PC-3 (cell line): ENCODE data around the gene FLNC. TPM values are rescaled to one million over a fixed set of nuclear protein-coding genes. Genes with fewer than 3 reads are reported as not detected.

Source experiments
- ATAC-seq: fragments of 200-7000 bp; cut with Tn5 transposase; 2 replicates; pipeline ENCODE4 v1.9.1; 2020; ENCODE audit warnings: mild to moderate bottlenecking, moderate library complexity
- BruUV-seq: library from RNA; stranded (reverse); fragments of 400-500 nt; replicated peaks from 2 replicates; lab custom pipeline; 2021; lab: Mats Ljungman, UMichigan
- CTCF ChIA-PET: fragments of 300-600 bp; sonication (Branson Sonifier 250); formaldehyde crosslinking; loops from one replicate; lab custom pipeline; 2022; ENCODE audit warnings: antibody characterized with exemption; lab: Charles Lee
- POLR2A ChIA-PET: fragments of 300-600 bp; sonication (Branson Sonifier 250); formaldehyde crosslinking; loops from one replicate; lab custom pipeline; 2022; ENCODE audit warnings: antibody characterized with exemption; ENCODE audit not compliant: unreplicated experiment; lab: Charles Lee
- DNase-seq: peaks from one replicate; pipeline ENCODE4 v3.0.0-alpha.2; 2015
- H2AFZ ChIP-seq: fragments of 300-600 bp; sonication (generic); 2 replicates; pipeline ENCODE4 v1.6.0; 2016; ENCODE audit warnings: antibody characterized with exemption, low read length
- H3F3A ChIP-seq: fragments of 300-600 bp; sonication (generic); one replicate; pipeline ENCODE4 v1.6.0; 2017; ENCODE audit warnings: antibody characterized with exemption, low read length, control low read depth, mild to moderate bottlenecking; ENCODE audit not compliant: unreplicated experiment
- H3K27ac ChIP-seq: fragments of 300-600 bp; sonication (generic); 2 replicates; pipeline ENCODE4 v1.5.1; 2016; ENCODE audit warnings: mild to moderate bottlenecking, low read length
- H3K27me3 ChIP-seq: fragments of 300-600 bp; sonication (generic); 2 replicates; pipeline ENCODE4 v1.6.1; 2016; ENCODE audit warnings: low read length, mixed read lengths
- H3K36me3 ChIP-seq: fragments of 300-600 bp; sonication (generic); 2 replicates; pipeline ENCODE4 v1.6.1; 2016; ENCODE audit warnings: low read depth, mixed run types, low read length, mixed read lengths
- H3K4me1 ChIP-seq: fragments of 300-600 bp; sonication (generic); 2 replicates; pipeline ENCODE4 v1.5.1; 2016; ENCODE audit warnings: low read length; ENCODE audit not compliant: insufficient read depth
- H3K4me2 ChIP-seq: fragments of 300-600 bp; sonication (generic); 2 replicates; pipeline ENCODE4 v1.6.0; 2016; ENCODE audit warnings: low read length
- H3K4me3 ChIP-seq: fragments of 300-600 bp; sonication (generic); 2 replicates; pipeline ENCODE4 v1.5.1; 2016; ENCODE audit warnings: mild to moderate bottlenecking, low read length, mixed read lengths
- H3K79me2 ChIP-seq: fragments of 300-600 bp; sonication (generic); 2 replicates; pipeline ENCODE4 v1.6.1; 2017; ENCODE audit warnings: low read length, mixed read lengths
- H3K9ac ChIP-seq: fragments of 300-600 bp; sonication (generic); 2 replicates; pipeline ENCODE4 v1.6.0; 2016; ENCODE audit warnings: mild to moderate bottlenecking, low read length
- H3K9me2 ChIP-seq: fragments of 300-600 bp; sonication (generic); replicated peaks from 2 replicates; pipeline ENCODE4 v1.6.1; 2016; ENCODE audit warnings: mixed run types, low read length, mixed read lengths
- H3K9me3 ChIP-seq: fragments of 300-600 bp; sonication (generic); 2 replicates; pipeline ENCODE4 v1.6.1; 2016; ENCODE audit warnings: low read length, mixed read lengths
- H4K20me1 ChIP-seq: fragments of 300-600 bp; sonication (generic); 2 replicates; pipeline ENCODE4 v1.6.1; 2016; ENCODE audit warnings: low read length, mixed read lengths
- CTCF ChIP-seq: fragments of 300-600 bp; sonication (generic); conservative IDR thresholded peaks from 2 replicates; pipeline ENCODE4 v1.5.1; 2017; ENCODE audit warnings: antibody characterized with exemption, low read depth, mild to moderate bottlenecking, low read length
- EZH2 ChIP-seq: fragments of 300-600 bp; sonication (generic); IDR thresholded peaks from one replicate; pipeline ENCODE4 v1.6.1; 2017; ENCODE audit warnings: antibody characterized with exemption, mild to moderate bottlenecking, low read length; ENCODE audit not compliant: unreplicated experiment
- EZH2phosphoT487 ChIP-seq: fragments of 300-600 bp; sonication (generic); IDR thresholded peaks from 2 replicates; pipeline ENCODE4 v1.6.1; 2018; ENCODE audit warnings: mild to moderate bottlenecking, antibody characterized with exemption, low read length, borderline replicate concordance
- intact Hi-C: fragments of 100-400 bp; cut with micrococcal nuclease; formaldehyde crosslinking; loops from 2 replicates; pipeline ENCODE4 v1.9.0; 2023
- total RNA-seq: library from RNA; depleted of rRNA; stranded (reverse); fragments of >200 nt; gene quantifications from 2 replicates; pipeline ENCODE4 v1.2.3, GENCODE V29; 2014

FLNC gene
- total RNA-seq, 1 experiment from 2014 or later = 88.7 TPM

GRCh38 chr7:128848289-128849155, 18.3 kb downstream of the FLNC start:
- Histone ChIP-seq H3K79me2 (no peaks in the 10 kb centered on the region), H3F3A (no peaks in the 10 kb centered on the region), H3K4me2 (no peak overlapping the region), H4K20me1 (no peaks in the 10 kb centered on the region), H3K9ac (no peak overlapping the region), H3K9me2 (no peaks in the 10 kb centered on the region), H3K27ac (no peak overlapping the region), H2AFZ (no peak overlapping the region), H3K4me1 (no peaks in the 10 kb centered on the region), H3K4me3 (no peak overlapping the region), H3K9me3 (no peaks in the 10 kb centered on the region), H3K36me3 (peaks cover 2% of the 10 kb centered on the region; the same call in 1 of the 2 replicates), H3K27me3 (no peaks in the 10 kb centered on the region)
- TF ChIP-seq EZH2 = no peak
- TF ChIP-seq CTCF = no peak
- no peak for TF ChIP-seq EZH2phosphoT487
- ChIA-PET CTCF (no interaction called here), POLR2A (no interaction called here)
- no peak for ATAC-seq
- DNase-seq = no peak
- intact Hi-C loops = no loop called here
- no TSS peak for BruUV-seq

DNA sequence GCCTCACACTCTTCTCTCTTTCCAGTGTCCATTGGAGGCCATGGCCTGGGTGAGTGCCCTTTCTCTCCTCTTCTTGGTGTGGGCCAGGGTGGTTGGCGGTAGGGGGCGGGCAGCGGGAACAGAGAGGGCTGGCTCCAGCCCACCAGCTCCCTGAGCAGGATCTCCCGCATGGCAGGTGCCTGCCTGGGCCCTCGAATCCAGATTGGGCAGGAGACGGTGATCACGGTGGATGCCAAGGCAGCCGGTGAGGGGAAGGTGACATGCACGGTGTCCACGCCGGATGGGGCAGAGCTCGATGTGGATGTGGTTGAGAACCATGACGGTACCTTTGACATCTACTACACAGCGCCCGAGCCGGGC, 18.9 kb downstream of the FLNC start:
- no peaks in the 10 kb centered on the region for H3K27me3 ChIP-seq
- H3K4me1 ChIP-seq = no peaks in the 10 kb centered on the region
- POLR2A ChIA-PET = interaction anchor here (0.6 kb wide), 1 partner anchor 20 kb away, joined by 11 read pairs; no protein-coding TSS in a partner anchor
- H3K9ac ChIP-seq = no peak overlapping the region
- no peaks in the 10 kb centered on the region for H3K9me2 ChIP-seq
- no peak overlapping the region for H3K4me2 ChIP-seq
- DNase-seq (no peak), ATAC-seq (no peak)
- H3K79me2 ChIP-seq = no peaks in the 10 kb centered on the region
- TSS peak; percentile 23 for BruUV-seq
- intact Hi-C loops = no loop called here
- no peak overlapping the region for H2AFZ ChIP-seq
- no peak overlapping the region for H3K27ac ChIP-seq
- no peaks in the 10 kb centered on the region for H4K20me1 ChIP-seq
- no peaks in the 10 kb centered on the region for H3K9me3 ChIP-seq
- H3K36me3 ChIP-seq = no peaks in the 10 kb centered on the region
- H3F3A ChIP-seq = no peaks in the 10 kb centered on the region
- no peak overlapping the region for H3K4me3 ChIP-seq
- TF ChIP-seq EZH2phosphoT487 (no peak), EZH2 (no peak), CTCF (no peak)
- CTCF ChIA-PET = interaction anchor here (0.6 kb wide), 1 partner anchor 1484 kb away, joined by 4 read pairs; no protein-coding TSS in a partner anchor
